HG03095 (cell line): ENCODE data around the gene ECT2.
"Not testable (repeated sequence)": the region's sequence is repeated elsewhere in the genome, so short reads cannot be mapped to it uniquely, and the experiment has no call there.

ENCODE experiments used
- ATAC-seq: cut with Tn5 transposase; IDR thresholded peaks from one replicate; pipeline ENCODE4 v1.9.1; 2021; ENCODE audit warnings: moderate library complexity; ENCODE audit not compliant: unreplicated experiment

ECT2 gene

GRCh38 chr3:172856795-172857742, 106.5 kb downstream of the ECT2 start:
- no peak for ATAC-seq

DNA sequence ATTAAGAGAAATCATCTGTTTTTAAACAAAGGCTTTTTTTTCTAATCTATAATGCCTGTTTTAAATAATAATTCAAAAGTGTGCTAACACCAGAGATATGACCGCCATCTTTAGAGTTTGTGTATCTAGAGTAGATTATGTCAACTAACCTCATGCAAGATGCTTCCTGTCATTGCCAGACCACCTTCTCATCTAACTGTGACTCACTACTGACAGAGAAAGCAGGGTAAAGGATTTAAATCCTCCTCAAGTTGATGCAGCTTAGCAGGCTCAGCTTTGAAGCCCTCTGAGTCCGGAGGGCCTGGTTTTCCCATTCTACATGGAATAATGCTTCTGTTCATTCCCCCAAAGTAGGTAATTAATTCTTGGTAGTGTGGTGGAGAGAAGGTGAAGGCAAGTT, 108.5 kb downstream of the ECT2 start:
- ATAC-seq: no peak

DNA sequence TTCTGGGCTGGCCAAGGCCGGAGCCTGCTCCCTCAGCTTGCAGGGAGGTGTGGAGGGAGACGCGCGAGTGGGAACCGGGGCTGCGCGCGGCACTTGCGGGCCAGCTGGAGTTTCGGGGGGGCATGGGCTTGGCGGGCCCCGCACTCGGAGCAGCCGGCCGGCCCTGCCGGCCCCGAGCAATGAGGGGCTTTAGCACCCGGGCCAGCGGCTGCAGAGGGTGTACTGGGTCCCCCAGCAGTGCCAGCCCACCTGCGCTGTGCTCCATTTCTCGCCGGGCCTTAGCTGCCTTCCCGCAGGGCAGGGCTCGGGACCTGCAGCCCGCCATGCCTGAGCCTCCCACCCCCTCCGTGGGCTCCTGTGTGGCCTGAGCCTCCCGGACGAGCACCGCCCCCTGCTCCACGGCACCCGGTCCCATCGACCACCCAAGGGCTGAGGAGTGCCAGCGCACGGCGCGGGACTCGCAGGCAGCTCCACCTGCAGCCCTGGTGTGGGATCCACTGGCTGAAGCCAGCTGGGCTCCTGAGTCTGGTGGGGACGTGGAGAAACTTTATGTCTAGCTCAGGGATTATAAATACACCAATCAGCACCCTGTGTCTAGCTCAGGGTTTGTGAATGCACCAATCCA, 116.3 kb downstream of the ECT2 start:
- ATAC-seq: not testable (repeated sequence)

DNA sequence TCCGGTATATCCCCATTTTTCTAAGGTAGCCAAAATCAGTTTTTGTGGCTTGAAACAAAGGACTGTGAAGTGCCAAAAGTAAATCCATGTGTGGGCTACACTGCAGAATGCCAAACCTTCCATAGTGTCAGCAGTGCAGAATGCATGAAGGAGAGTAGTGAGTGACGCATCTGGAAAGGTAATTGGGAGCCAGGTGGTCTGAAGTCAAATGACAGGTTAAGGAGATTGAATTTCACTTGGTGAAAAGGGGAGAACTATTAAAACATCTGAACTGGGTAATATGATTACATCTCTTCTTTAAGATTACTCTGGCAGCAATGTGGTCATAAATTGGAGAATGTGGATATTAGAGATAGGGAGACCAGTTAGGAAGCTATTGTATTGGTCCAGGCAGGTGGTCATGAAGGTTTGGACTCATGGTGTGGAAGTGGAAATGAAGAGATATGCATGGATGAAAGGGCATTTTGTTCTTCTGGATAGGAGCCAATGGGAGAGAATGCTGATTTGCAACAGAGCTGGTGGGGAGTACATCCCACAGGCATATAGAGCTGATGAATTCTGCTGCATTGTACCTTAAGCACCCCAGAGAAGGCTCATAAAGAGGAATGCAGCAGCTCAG, 118.2 kb downstream of the ECT2 start:
- ATAC-seq: no peak

GRCh38 chr3:172869368-172869771, 118.8 kb downstream of the ECT2 start:
- ATAC-seq: no peak

DNA sequence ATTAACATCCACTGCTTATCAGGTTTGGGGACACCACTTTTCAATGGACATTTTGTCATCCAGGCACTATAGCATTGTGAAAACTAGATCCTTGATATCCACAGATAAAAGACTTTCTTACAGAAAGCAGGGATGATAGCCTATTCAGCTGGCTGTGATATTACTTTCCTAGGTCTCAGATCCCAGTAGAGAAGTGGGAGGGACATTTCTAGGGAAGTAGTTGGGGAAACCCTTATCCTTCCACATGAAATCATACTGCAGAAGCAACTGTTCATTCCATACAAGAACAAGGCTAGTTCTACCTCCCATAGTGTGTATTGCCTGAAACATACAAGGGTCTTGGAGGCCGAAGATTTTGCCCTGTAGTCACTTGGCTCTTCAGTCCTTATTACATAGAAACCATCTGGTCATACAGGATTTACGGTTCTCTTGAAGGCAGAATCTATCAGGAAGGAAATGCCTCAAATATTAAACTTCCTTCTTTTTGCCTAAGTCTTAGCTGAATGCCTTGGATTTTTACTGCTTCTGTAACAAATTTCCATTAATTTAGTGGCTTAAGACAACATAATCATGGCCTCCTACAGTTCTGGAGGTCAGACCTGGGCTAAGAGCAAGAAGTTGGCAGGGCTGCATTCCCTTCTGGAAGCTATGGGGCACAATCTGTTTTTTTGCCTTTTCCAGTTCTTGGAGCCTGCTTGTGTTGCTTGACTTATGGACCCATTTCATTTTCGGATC, 119.4 kb downstream of the ECT2 start:
- no peak for ATAC-seq
